ENCODE data around the gene MTFMT. TPM values are rescaled to one million over a fixed set of nuclear protein-coding genes. Genes with fewer than 3 reads are reported as not detected.

MTFMT gene
- total RNA-seq, 1 donor from 2014 or later = 18.8 TPM

- peaks cover 40% of the 10 kb centered on the region for H3K4me1 Mint-ChIP-seq
- H3K27ac Mint-ChIP-seq (ENCODE audit: unreplicated experiment) = peak within 1 kb of the TSS; percentile 97
- H3K4me3 Mint-ChIP-seq = peak within 1 kb of the TSS; percentile 97
- no peak for TF ChIP-seq CTCF (conservative IDR thresholded peaks at IDR 0.05)
- peak; percentile 89 for DNase-seq (ENCODE audit: low read depth, low spot score)
- H3K9me3 Mint-ChIP-seq = no peaks in the 10 kb centered on the region
- no peaks in the 10 kb centered on the region for H3K36me3 Mint-ChIP-seq (ENCODE audit: low read depth)
- no peaks in the 10 kb centered on the region for H3K27me3 Mint-ChIP-seq (ENCODE audit: low read depth)
Observed at GRCh38 chr15:64989416-64990167, 39.8 kb downstream of the MTFMT start, which contains the start of gene SPG21. Gene SPG21, minus strand, starts transcription at chr15:64989914. Its CDS starts 6,345 bp downstream, at chr15:64983569.

DNA sequence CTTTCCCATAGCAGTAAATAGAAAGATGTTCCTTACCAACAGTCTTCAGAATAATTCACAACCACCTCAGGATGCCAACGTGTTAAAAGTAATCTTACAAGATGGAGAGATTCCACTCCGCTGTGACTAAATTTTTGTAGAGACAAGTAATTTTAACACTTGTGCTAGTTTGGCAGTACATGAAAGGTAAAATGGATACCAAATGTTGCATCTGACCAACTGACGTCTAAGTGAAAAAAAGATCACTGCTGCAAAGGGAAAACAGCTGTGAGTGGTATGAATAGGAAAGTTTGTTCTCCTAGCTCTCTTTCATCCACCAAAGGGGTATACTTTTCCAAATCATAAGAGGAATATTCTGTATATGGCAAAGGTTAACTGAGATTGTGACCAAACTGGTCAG, 42.3 kb downstream of the MTFMT start:
- no peaks in the 10 kb centered on the region for H3K9me3 Mint-ChIP-seq
- no peak for TF ChIP-seq CTCF (conservative IDR thresholded peaks at IDR 0.05)
- H3K27ac Mint-ChIP-seq (ENCODE audit: unreplicated experiment) = peak overlapping the region; percentile 36
- H3K27me3 Mint-ChIP-seq (ENCODE audit: low read depth) = no peaks in the 10 kb centered on the region
- no peaks in the 10 kb centered on the region for H3K36me3 Mint-ChIP-seq (ENCODE audit: low read depth)
- peak overlapping the region; percentile 97 for H3K4me3 Mint-ChIP-seq
- no peak for DNase-seq (ENCODE audit: low read depth, low spot score)
- peaks cover 47% of the 10 kb centered on the region for H3K4me1 Mint-ChIP-seq

GRCh38 chr15:64985366-64986033, 43.9 kb downstream of the MTFMT start:
- Mint-ChIP-seq H3K27me3 (ENCODE audit: low read depth) (no peaks in the 10 kb centered on the region), H3K27ac (ENCODE audit: unreplicated experiment) (no peak overlapping the region)
- DNase-seq (ENCODE audit: low read depth, low spot score) = no peak

DNA sequence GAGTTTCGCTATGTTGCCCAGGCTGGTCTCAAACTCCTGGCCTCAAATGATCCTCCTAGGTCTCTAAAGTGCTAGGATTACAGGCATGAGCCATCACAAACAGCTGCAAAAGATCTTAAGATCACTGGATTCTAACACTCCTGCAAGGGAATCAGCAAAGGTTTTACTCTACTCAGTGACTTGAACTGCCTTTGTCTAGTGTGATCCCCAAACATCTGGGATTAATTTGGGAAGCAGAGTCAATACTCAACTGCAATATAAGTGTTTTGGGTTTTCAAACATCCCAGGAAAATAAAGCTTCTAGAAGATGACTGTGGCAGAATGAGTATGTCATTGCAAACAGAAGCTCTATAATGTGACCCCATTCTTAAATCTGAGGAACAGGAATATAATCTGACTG, 47.0 kb downstream of the MTFMT start:
- Mint-ChIP-seq H3K27me3 (ENCODE audit: low read depth) (no peaks in the 10 kb centered on the region), H3K27ac (ENCODE audit: unreplicated experiment) (no peak overlapping the region), H3K4me1 (peaks cover 40% of the 10 kb centered on the region), H3K36me3 (ENCODE audit: low read depth) (peaks cover 4% of the 10 kb centered on the region), H3K9me3 (no peaks in the 10 kb centered on the region), H3K4me3 (no peak overlapping the region)
- no peak for DNase-seq (ENCODE audit: low read depth, low spot score)
- no peak for TF ChIP-seq CTCF (conservative IDR thresholded peaks at IDR 0.05)

More at GRCh38 chr15:64985366-64986033, 43.9 kb downstream of the MTFMT start:
- peak overlapping the region; percentile 35 for H3K4me3 Mint-ChIP-seq
- H3K9me3 Mint-ChIP-seq = no peaks in the 10 kb centered on the region
- no peaks in the 10 kb centered on the region for H3K36me3 Mint-ChIP-seq (ENCODE audit: low read depth)
- no peak for TF ChIP-seq CTCF (conservative IDR thresholded peaks at IDR 0.05)
- peaks cover 48% of the 10 kb centered on the region for H3K4me1 Mint-ChIP-seq

DNA sequence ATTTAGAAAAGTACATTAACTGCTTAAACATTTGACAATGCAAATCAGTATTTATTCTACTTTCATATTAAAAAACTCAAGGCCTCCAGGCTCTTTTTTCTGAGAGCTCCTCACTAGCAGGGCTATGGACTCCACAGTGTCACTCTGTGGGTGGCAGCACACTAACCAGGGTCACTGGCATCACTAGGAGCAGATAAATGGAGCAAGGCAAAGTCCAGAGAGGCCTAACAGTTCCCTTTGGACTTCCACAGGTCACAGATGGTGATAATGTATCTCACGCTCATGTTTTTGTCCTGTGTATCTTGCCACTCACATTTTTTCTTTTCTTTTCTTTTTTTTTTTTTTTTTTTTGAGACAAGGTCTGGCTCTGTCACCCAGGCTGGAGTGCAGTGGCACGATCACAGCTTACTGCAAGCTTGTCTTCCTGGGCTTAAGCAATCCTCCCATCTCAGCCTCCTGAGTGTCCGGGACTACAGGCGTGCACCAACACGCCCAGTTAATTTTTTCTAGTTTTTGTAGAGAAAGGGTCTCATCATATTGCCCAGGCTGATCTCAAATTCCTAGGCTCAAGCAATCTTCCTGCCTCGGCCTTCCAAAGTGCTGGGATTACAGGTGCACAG, 47.5 kb downstream of the MTFMT start:
- no peaks in the 10 kb centered on the region for H3K27me3 Mint-ChIP-seq (ENCODE audit: low read depth)
- no peaks in the 10 kb centered on the region for H3K9me3 Mint-ChIP-seq
- DNase-seq (ENCODE audit: low read depth, low spot score) = no peak
- TF ChIP-seq CTCF (conservative IDR thresholded peaks at IDR 0.05) = no peak
- H3K27ac Mint-ChIP-seq (ENCODE audit: unreplicated experiment) = no peak overlapping the region
- H3K36me3 Mint-ChIP-seq (ENCODE audit: low read depth) = peaks cover 4% of the 10 kb centered on the region
- H3K4me1 Mint-ChIP-seq = peaks cover 35% of the 10 kb centered on the region
- no peak overlapping the region for H3K4me3 Mint-ChIP-seq
